ENCODE results near the gene SLC13A3. TPM values are rescaled to one million over a fixed set of nuclear protein-coding genes. Genes with fewer than 3 reads are reported as not detected.

The SLC13A3 gene
- total RNA-seq, 4 donors from 2014 or later: 0.20 to 2.8 (median 1.1) TPM

- in situ Hi-C loops (cut with MboI; ENCODE audit: low sequenced_read_pairs in 4 of 4) (no loop called here), intact Hi-C loops (cut with DNase I; ENCODE audit: low total_unique reads) (no loop called here)
- no peaks in the 10 kb centered on the region for H3K9me3 ChIP-seq
- no peak for TF ChIP-seq POLR2A (IDR thresholded peaks at IDR 0.05)
- TF ChIP-seq CTCF (IDR thresholded peaks at IDR 0.05 in 4 of 5, conservative IDR thresholded peaks at IDR 0.05 in 1 of 5): no peak
- no peaks in the 10 kb centered on the region for H3K36me3 ChIP-seq
- H3K27me3 ChIP-seq: no peaks in the 10 kb centered on the region
- DNase-seq (no peak), ATAC-seq (no peak)
- H3K4me3 ChIP-seq: no peak overlapping the region
- H3K4me1 ChIP-seq: no peaks in the 10 kb centered on the region
- H3K27ac ChIP-seq: no peak overlapping the region
Measured at GRCh38 chr20:46638134-46638897, 12.9 kb downstream of the SLC13A3 start.

GRCh38 chr20:46637427-46638133 lies 13.7 kb downstream of the SLC13A3 start:
- Histone ChIP-seq H3K9me3 (no peaks in the 10 kb centered on the region), H3K27me3 (no peaks in the 10 kb centered on the region), H3K4me3 (no peak overlapping the region), H3K4me1 (no peaks in the 10 kb centered on the region), H3K36me3 (no peaks in the 10 kb centered on the region), H3K27ac (no peak overlapping the region)
- in situ Hi-C loops (cut with MboI; ENCODE audit: low sequenced_read_pairs in 4 of 4) (no loop called here), intact Hi-C loops (cut with DNase I; ENCODE audit: low total_unique reads) (no loop called here)
- DNase-seq: no peak
- no peak for ATAC-seq
- TF ChIP-seq CTCF (IDR thresholded peaks at IDR 0.05 in 4 of 5, conservative IDR thresholded peaks at IDR 0.05 in 1 of 5) (no peak), POLR2A (IDR thresholded peaks at IDR 0.05) (no peak)

- Histone ChIP-seq H3K27me3 (no peaks in the 10 kb centered on the region), H3K27ac (no peak overlapping the region), H3K4me1 (no peaks in the 10 kb centered on the region), H3K36me3 (no peaks in the 10 kb centered on the region), H3K4me3 (no peak overlapping the region), H3K9me3 (no peaks in the 10 kb centered on the region)
- intact Hi-C loops (cut with DNase I; ENCODE audit: low total_unique reads) (no loop called here), in situ Hi-C loops (cut with MboI; ENCODE audit: low sequenced_read_pairs in 4 of 4) (no loop called here)
- ATAC-seq (no peak), DNase-seq (no peak)
- no peak for TF ChIP-seq CTCF (IDR thresholded peaks at IDR 0.05 in 4 of 5, conservative IDR thresholded peaks at IDR 0.05 in 1 of 5)
- TF ChIP-seq POLR2A (IDR thresholded peaks at IDR 0.05): no peak
Measured at GRCh38 chr20:46637020-46637419, 14.2 kb downstream of the SLC13A3 start.

GRCh38 chr20:46636514-46636913 lies 14.7 kb downstream of the SLC13A3 start:
- Histone ChIP-seq H3K36me3 (no peaks in the 10 kb centered on the region), H3K27me3 (no peaks in the 10 kb centered on the region), H3K9me3 (no peaks in the 10 kb centered on the region), H3K4me3 (no peak overlapping the region), H3K27ac (no peak overlapping the region), H3K4me1 (no peaks in the 10 kb centered on the region)
- ATAC-seq (no peak), DNase-seq (no peak)
- in situ Hi-C loops (cut with MboI; ENCODE audit: low sequenced_read_pairs in 4 of 4) (no loop called here), intact Hi-C loops (cut with DNase I; ENCODE audit: low total_unique reads) (no loop called here)
- TF ChIP-seq CTCF (IDR thresholded peaks at IDR 0.05 in 4 of 5, conservative IDR thresholded peaks at IDR 0.05 in 1 of 5): no peak
- no peak for TF ChIP-seq POLR2A (IDR thresholded peaks at IDR 0.05)

All from gastrocnemius medialis (tissue), 4 donors.